ENCODE results near the gene STX19. TPM values are rescaled to one million over a fixed set of nuclear protein-coding genes. Genes with fewer than 3 reads are reported as not detected.

STX19 gene
- total and polyA plus RNA-seq, 2 experiments from 2014 or later = 0.29 TPM; not detected in 1

DNA sequence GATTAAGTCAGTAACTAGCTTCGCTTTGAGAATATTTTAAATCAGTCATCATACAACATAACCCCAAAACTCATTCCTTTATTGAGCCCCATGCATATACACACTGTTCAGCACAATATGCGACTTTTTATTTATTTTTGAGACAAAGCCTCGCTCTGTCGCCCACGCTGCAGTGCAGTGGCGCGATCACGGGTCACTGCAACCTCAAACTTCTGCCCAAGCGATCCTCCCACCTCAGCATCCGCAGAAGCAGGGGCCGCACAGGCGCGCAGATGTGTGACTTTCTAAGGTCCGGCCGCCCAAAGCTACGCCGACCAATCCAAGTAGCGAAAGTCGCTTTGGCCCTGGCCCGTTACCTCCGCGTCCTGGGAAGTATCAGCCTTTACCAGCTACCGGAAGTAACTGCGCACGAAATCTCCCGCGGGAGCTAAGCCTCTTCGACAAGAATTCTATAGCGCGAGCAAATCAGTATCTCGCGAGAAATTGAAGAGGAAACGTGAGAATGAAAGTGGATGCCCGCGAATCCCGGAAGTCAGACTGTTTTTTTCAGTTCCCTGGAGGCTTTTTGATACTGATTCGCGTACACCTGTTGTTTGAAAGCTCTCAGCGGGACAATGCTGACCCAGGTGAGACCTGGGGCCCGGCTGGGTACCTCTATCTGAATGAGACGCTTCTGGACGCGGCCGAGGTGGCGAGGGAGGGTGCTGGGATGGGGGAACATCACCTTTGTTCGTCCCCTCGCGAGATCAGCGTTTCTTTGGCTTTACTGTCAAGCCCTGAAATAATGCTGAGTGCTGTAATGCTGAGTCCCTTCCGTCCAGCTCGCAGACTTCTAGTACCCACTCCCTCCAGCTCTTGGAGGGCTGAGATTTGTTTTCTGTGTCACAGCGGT is 34.4 kb upstream of the STX19 start, which contains the start of the genes DHFR2 and NSUN3 (continued):
- TF ChIP-seq ZNF462 (CRISPR knock-in tag; IDR thresholded peaks at IDR 0.05) (no peak), JUNB (IDR thresholded peaks at IDR 0.05; ENCODE audit: unreplicated experiment) (no peak), ZNF114 (CRISPR knock-in tag; IDR thresholded peaks at IDR 0.05) (no peak)
- TF ChIP-seq, protein P1, sequence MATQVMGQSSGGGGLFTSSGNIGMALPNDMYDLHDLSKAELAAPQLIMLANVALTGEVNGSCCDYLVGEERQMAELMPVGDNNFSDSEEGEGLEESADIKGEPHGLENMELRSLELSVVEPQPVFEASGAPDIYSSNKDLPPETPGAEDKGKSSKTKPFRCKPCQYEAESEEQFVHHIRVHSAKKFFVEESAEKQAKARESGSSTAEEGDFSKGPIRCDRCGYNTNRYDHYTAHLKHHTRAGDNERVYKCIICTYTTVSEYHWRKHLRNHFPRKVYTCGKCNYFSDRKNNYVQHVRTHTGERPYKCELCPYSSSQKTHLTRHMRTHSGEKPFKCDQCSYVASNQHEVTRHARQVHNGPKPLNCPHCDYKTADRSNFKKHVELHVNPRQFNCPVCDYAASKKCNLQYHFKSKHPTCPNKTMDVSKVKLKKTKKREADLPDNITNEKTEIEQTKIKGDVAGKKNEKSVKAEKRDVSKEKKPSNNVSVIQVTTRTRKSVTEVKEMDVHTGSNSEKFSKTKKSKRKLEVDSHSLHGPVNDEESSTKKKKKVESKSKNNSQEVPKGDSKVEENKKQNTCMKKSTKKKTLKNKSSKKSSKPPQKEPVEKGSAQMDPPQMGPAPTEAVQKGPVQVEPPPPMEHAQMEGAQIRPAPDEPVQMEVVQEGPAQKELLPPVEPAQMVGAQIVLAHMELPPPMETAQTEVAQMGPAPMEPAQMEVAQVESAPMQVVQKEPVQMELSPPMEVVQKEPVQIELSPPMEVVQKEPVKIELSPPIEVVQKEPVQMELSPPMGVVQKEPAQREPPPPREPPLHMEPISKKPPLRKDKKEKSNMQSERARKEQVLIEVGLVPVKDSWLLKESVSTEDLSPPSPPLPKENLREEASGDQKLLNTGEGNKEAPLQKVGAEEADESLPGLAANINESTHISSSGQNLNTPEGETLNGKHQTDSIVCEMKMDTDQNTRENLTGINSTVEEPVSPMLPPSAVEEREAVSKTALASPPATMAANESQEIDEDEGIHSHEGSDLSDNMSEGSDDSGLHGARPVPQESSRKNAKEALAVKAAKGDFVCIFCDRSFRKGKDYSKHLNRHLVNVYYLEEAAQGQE (IDR thresholded peaks at IDR 0.05; ENCODE audit: unreplicated experiment) = no peak
